K562 (cell line): ENCODE results near the gene UIMC1. TPM values are rescaled to one million over a fixed set of nuclear protein-coding genes. Genes with fewer than 3 reads are reported as not detected.

ENCODE experiments used
- ATAC-seq: fragments of 200-7000 bp; cut with Tn5 transposase; 3 replicates; pipeline ENCODE4 v1.9.1; 2020; ENCODE audit warnings: moderate library complexity
- BruUV-seq: library from RNA; stranded (reverse); fragments of 400-500 nt; replicated peaks from 2 replicates; lab custom pipeline; 2021; lab: Mats Ljungman, UMichigan
- CTCF ChIA-PET: fragments of 300-600 bp; formaldehyde crosslinking; extraction: SDS; loops from one replicate; lab custom pipeline; 2021; ENCODE audit warnings: low intra/inter-chr PET ratio; lab: Yijun Ruan, JAX
- POLR2A ChIA-PET: fragments of 300-600, 350-650 bp; sonication (Branson Sonifier 250); formaldehyde crosslinking; extraction: SDS; loops from one replicate; lab custom pipeline; 2021; ENCODE audit warnings: antibody characterized with exemption, inconsistent platforms; lab: Yijun Ruan, JAX
- DNase-seq, 4 experiments: peaks; one replicate each; pipeline versions ENCODE4 v3.0.0 to v3.0.0-alpha.2; 2011 to 2018; ENCODE audit warnings: low spot score in 3 of 4, mixed read lengths in 3 of 4; ENCODE audit errors: extremely low read depth in 1 of 4
- FAIRE-seq: peaks from 2 replicates; lab custom pipeline; 2011; peaks lifted over from hg19 to GRCh38; lab: Jason Lieb, UNC
- H2AFZ ChIP-seq: 2 replicates; pipeline ENCODE4 v1.6.0; 2011; ENCODE audit warnings: low read depth, low read length, control low read depth, inconsistent platforms
- H3K27ac ChIP-seq: fragments of 200-600 bp; 3 replicates; pipeline ENCODE4 v1.8.0; 2011; ENCODE audit warnings: low read depth, mild to moderate bottlenecking, control low read depth, inconsistent platforms, low read length, moderate library complexity, mixed read lengths; ENCODE audit errors: extremely low read depth
- H3K27me3 ChIP-seq, 2 experiments: fragments of 300-600 bp in 1 of 2; 2 replicates in 1 of 2; 3 replicates in 1 of 2; pipeline versions ENCODE4 v1.6.0 to v1.8.0; 2011; ENCODE audit warnings: inconsistent platforms in 2 of 2, low read length in 2 of 2, mild to moderate bottlenecking in 1 of 2, mixed read lengths in 1 of 2, moderate library complexity in 1 of 2; ENCODE audit not compliant: control insufficient read depth in 2 of 2, insufficient read depth in 2 of 2
- H3K36me3 ChIP-seq: fragments of 300-600 bp; 3 replicates; pipeline ENCODE4 v1.8.0; 2011; ENCODE audit warnings: mild to moderate bottlenecking, low read length, inconsistent platforms; ENCODE audit not compliant: control insufficient read depth, insufficient read depth
- H3K4me1 ChIP-seq, 2 experiments: fragments of 200-600 bp in 1 of 2; replicated peaks in 1 of 2; 2 replicates in 1 of 2; 3 replicates in 1 of 2; pipeline versions ENCODE4 v1.5.1 to v1.8.0; 2011; ENCODE audit warnings: inconsistent platforms in 2 of 2, low read length in 2 of 2, mild to moderate bottlenecking in 1 of 2, mixed read lengths in 1 of 2, moderate library complexity in 1 of 2; ENCODE audit not compliant: control insufficient read depth in 2 of 2, insufficient read depth in 2 of 2
- H3K4me2 ChIP-seq: 2 replicates; pipeline ENCODE4 v1.6.1; 2011; ENCODE audit warnings: low read length, control low read depth, inconsistent platforms, mixed read lengths; ENCODE audit not compliant: insufficient read depth
- H3K4me3 ChIP-seq: fragments of 200-600 bp; sonication (generic), shearing (Covaris generic); 2 replicates; pipeline ENCODE4 v1.5.1; 2016; ENCODE audit warnings: control low read depth, inconsistent platforms
- H3K79me2 ChIP-seq: fragments of 200-600 bp; 3 replicates; pipeline ENCODE4 v1.8.0; 2011; ENCODE audit warnings: low read length, inconsistent platforms; ENCODE audit not compliant: control insufficient read depth, insufficient read depth
- H3K9ac ChIP-seq, 2 experiments: 2 replicates each; pipeline versions ENCODE4 v1.6.0 to v1.6.1; 2011; ENCODE audit warnings: low read depth in 2 of 2, low read length in 2 of 2, control low read depth in 1 of 2, inconsistent platforms in 1 of 2, mild to moderate bottlenecking in 1 of 2, mixed read lengths in 1 of 2; ENCODE audit not compliant: insufficient read depth in 1 of 2
- H3K9me1 ChIP-seq: one replicate; pipeline ENCODE4 v1.6.0; 2011; ENCODE audit warnings: inconsistent platforms, mild to moderate bottlenecking, low read length, moderate library complexity; ENCODE audit not compliant: control insufficient read depth, insufficient read depth
- H3K9me3 ChIP-seq: replicated peaks from 2 replicates; pipeline ENCODE4 v1.5.1; 2011; ENCODE audit warnings: low read depth, low read length, inconsistent platforms; ENCODE audit not compliant: control insufficient read depth, insufficient read depth
- H4K20me1 ChIP-seq: replicated peaks from 2 replicates; pipeline ENCODE4 v1.6.1; 2011; ENCODE audit warnings: low read length, inconsistent platforms, mixed read lengths; ENCODE audit not compliant: control insufficient read depth, insufficient read depth
- ARNT ChIP-seq, 2 experiments: fragments of 450-650 bp; IDR thresholded peaks; 2 replicates each; pipeline ENCODE4 v1.6.1; 2016; ENCODE audit warnings: mild to moderate bottlenecking in 1 of 2
- CREB3 ChIP-seq: fragments of 450-650 bp; conservative IDR thresholded peaks from 2 replicates; pipeline ENCODE4 v1.6.1; 2016; ENCODE audit warnings: missing genetic modification characterization, low read depth, mild to moderate bottlenecking, missing compliant biosample characterization, moderate library complexity
- ESRRA ChIP-seq: fragments of 450-650 bp; IDR thresholded peaks from 2 replicates; pipeline ENCODE4 v1.6.1; 2014; ENCODE audit warnings: low read depth, mild to moderate bottlenecking, moderate library complexity, borderline replicate concordance
- ETV5 ChIP-seq: sonication (generic); formaldehyde crosslinking; IDR thresholded peaks from 2 replicates; pipeline ENCODE4 v1.4.0; 2020; ENCODE audit warnings: low read depth, mild to moderate bottlenecking, missing genetic modification reagents
- EWSR1 ChIP-seq: fragments of 450-650 bp; IDR thresholded peaks from 2 replicates; pipeline ENCODE4 v1.6.1; 2018; ENCODE audit warnings: borderline replicate concordance, mild to moderate bottlenecking, low read depth, moderate library complexity; ENCODE audit not compliant: partially characterized antibody
- FOXP1 ChIP-seq: sonication (generic); formaldehyde crosslinking; IDR thresholded peaks from 2 replicates; pipeline ENCODE4 v1.8.0; 2022; ENCODE audit warnings: mild to moderate bottlenecking, missing genetic modification reagents
- GTF2F1 ChIP-seq: IDR thresholded peaks from 2 replicates; pipeline ENCODE4 v1.6.1; 2011; ENCODE audit warnings: low read depth, low read length, improper control_type of control experiment
- IRF1 ChIP-seq: sonication (generic); formaldehyde crosslinking; IDR thresholded peaks from 2 replicates; pipeline ENCODE4 v1.8.0; 2022; ENCODE audit warnings: missing genetic modification reagents, mild to moderate bottlenecking, borderline replicate concordance
- KDM4B ChIP-seq, 2 experiments: fragments of 450-650 bp in 1 of 2; sonication (generic) in 1 of 2; IDR thresholded peaks; 2 replicates each; pipeline ENCODE4 v1.6.1; 2016 to 2017; ENCODE audit warnings: borderline replicate concordance in 2 of 2, antibody characterized with exemption in 1 of 2, low read depth in 1 of 2, mild to moderate bottlenecking in 1 of 2
- KLF10 ChIP-seq: fragments of 250-450 bp; sonication (Bioruptor Pico); IDR thresholded peaks from 2 replicates; pipeline ENCODE4 v1.6.1; 2021; ENCODE audit warnings: matching md5 sums
- MBD2 ChIP-seq: sonication (generic); IDR thresholded peaks from 2 replicates; pipeline ENCODE4 v1.6.1; 2016; ENCODE audit warnings: low read depth, borderline replicate concordance
- MXI1 ChIP-seq: IDR thresholded peaks from 2 replicates; pipeline ENCODE4 v1.6.1; 2011; ENCODE audit warnings: low read depth, mild to moderate bottlenecking, improper control_type of control experiment, low read length
- NCOA4 ChIP-seq: fragments of 450-650 bp; IDR thresholded peaks from 2 replicates; pipeline ENCODE4 v1.6.1; 2018; ENCODE audit warnings: mild to moderate bottlenecking; ENCODE audit not compliant: partially characterized antibody
- RCOR1 ChIP-seq, 2 experiments: IDR thresholded peaks; 2 replicates each; pipeline ENCODE4 v1.6.1; 2012; ENCODE audit warnings: low read depth in 2 of 2, low read length in 2 of 2, borderline replicate concordance in 1 of 2, improper control_type of control experiment in 1 of 2
- SPI1 ChIP-seq: IDR thresholded peaks from 2 replicates; pipeline ENCODE4 v1.6.1; 2011; ENCODE audit warnings: low read depth, low read length, control low read depth, borderline replicate concordance
- ZNF121 ChIP-seq: sonication (generic); formaldehyde crosslinking; conservative IDR thresholded peaks from 2 replicates; pipeline ENCODE4 v1.8.0; 2022; ENCODE audit warnings: missing genetic modification reagents
- ZNF644 ChIP-seq: fragments of 200-800 bp; sonication (Bioruptor generic); IDR thresholded peaks from 2 replicates; pipeline ENCODE4 v1.6.1; 2016; ENCODE audit warnings: low read depth, missing genetic modification characterization, missing compliant biosample characterization
- ZNF695 ChIP-seq: fragments of 450-650 bp; formaldehyde crosslinking; IDR thresholded peaks from 2 replicates; pipeline ENCODE4 v1.4.0; 2020; ENCODE audit warnings: mild to moderate bottlenecking, moderate library complexity
- ZNF77 ChIP-seq: fragments of 250-450 bp; sonication (Bioruptor Pico); IDR thresholded peaks from 2 replicates; pipeline ENCODE4 v1.5.0; 2020
- WGBS: fragments of 100-300 bp; shearing (Covaris generic); methylation state at CpG from one replicate; pipeline ENCODE4 v1.1.6; 2016; ENCODE audit warnings: low coverage, mixed read lengths; ENCODE audit not compliant: insufficient coverage; ENCODE audit errors: missing lambda C conversion rate; 5-methylcytosine and 5-hydroxymethylcytosine counted together
- in situ Hi-C: fragments of 300-500 bp; cut with MboI; formaldehyde crosslinking; loops from 4 replicates; pipeline ENCODE4 v1.15.0; 2018; ENCODE audit warnings: inconsistent platforms, mixed read lengths
- intact Hi-C: fragments of 100-400 bp; cut with micrococcal nuclease; formaldehyde crosslinking; loops from 2 replicates; pipeline ENCODE4 v1.14.2; 2022
- polyA plus RNA-seq, 8 experiments: library from polyadenylated mRNA; depleted of rRNA in 4 of 8; stranded (reverse) in 5 of 8; unstranded in 3 of 8; fragments of >200 nt; fragmentation: Nextera tagmentation in 2 of 8; fragmentation: Illumina TruSeq in 1 of 8; extraction: Ambion mirVana in 2 of 8; extraction: Trizol in 1 of 8; gene quantifications; 2 replicates each; pipeline versions ENCODE4 v1.2.1 to v1.2.3, GENCODE V29; 2011 to 2014; ENCODE audit warnings: inconsistent platforms in 1 of 8, missing spikeins in 1 of 8
- total RNA-seq, 7 experiments: library from RNA; depleted of rRNA in 6 of 7; stranded (reverse); fragments of >200 nt in 6 of 7; fragmentation: Illumina TruSeq in 2 of 7; extraction: Trizol in 2 of 7; gene quantifications; 2 replicates each; pipeline versions ENCODE4 v1.2.1 to v1.2.3, GENCODE V29; 2011 to 2021; ENCODE audit warnings: low replicate concordance in 1 of 7

The UIMC1 gene
- total and polyA plus RNA-seq, 9 of the 15 experiments (the other 6 are each of a cell fraction or from before 2014, with no cell fraction given), result 14.9 to 51.7 (median 36.8) TPM

- Histone ChIP-seq H4K20me1 (no peaks in the 10 kb centered on the region), H3K9me1 (no peaks in the 10 kb centered on the region), H3K4me3 (no peak overlapping the region), H3K27me3 (peaks cover 8 to 25% of the 10 kb centered on the region in 2 experiments; a peak in 3 of 5 replicates), H3K4me2 (no peak overlapping the region), H3K9ac (no peak overlapping the region), H3K79me2 (no peaks in the 10 kb centered on the region), H3K9me3 (no peaks in the 10 kb centered on the region), H3K27ac (no peak overlapping the region), H3K4me1 (no peaks in the 10 kb centered on the region), H2AFZ (no peak overlapping the region), H3K36me3 (peaks cover 5% of the 10 kb centered on the region; the same call in 1 of the 3 replicates)
- POLR2A ChIA-PET, result interaction anchor here (0.7 to 1.2 kb wide), 2 partner anchors 62 to 180 kb away, joined by 3 read pairs; no protein-coding TSS in a partner anchor
- TF ChIP-seq GTF2F1 (no peak), KDM4B (IDR thresholded peaks at IDR 0.05; ENCODE audit: borderline replicate concordance in 2 of 2, low read depth in 1 of 2) (no peak), ESRRA (no peak), ARNT (IDR thresholded peaks at IDR 0.05) (no peak), EWSR1 (no peak), ZNF695 (CRISPR knock-in tag) (no peak), ZNF121 (CRISPR knock-in tag) (no peak), SPI1 (no peak), MXI1 (no peak), IRF1 (CRISPR knock-in tag) (no peak), ZNF644 (no peak), NCOA4 (no peak), RCOR1 (IDR thresholded peaks at IDR 0.05; ENCODE audit: borderline replicate concordance in 1 of 2, low read depth in 2 of 2, low read length in 2 of 2) (no peak), FOXP1 (CRISPR knock-in tag) (no peak), ETV5 (CRISPR knock-in tag) (no peak), ZNF77 (CRISPR knock-in tag) (no peak), MBD2 (no peak), KLF10 (CRISPR knock-in tag) (no peak), CREB3 (no peak)
- WGBS, result 0% methylated on average over 3 of the region's 3 CpGs
- FAIRE-seq (no peak), ATAC-seq (no peak), DNase-seq (no peak)
- intact Hi-C loops, result loop anchor here (10.0 kb wide), 1 partner anchor 218 kb away; no protein-coding TSS in a partner anchor
- no TSS peak for BruUV-seq
- CTCF ChIA-PET, result no interaction called here
- in situ Hi-C loops, result no loop called here
These were observed 109.3 kb downstream of the UIMC1 start for GRCh38 chr5:176897263-176897662.
